ENCODE results near the gene TMC7.

The TMC7 gene

DNA sequence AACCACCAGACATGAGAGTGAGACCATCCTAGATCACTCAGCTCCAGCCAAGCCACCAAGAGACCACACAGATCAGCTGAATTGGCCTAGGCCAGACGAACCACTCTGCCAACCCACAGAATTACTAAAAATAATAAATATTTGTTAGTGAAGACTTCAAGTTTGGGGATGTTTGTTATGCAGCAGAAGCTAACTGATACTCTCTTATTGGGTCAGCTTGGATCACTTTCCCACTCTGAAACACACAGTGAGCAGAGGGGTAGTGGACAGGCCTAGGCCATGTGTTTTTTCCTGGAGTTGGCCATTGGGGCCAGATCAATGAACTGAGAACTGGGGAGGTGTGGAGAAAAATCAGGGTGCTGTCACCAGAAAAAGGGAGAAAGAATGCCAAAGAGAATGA lies 114.4 kb downstream of the TMC7 start:
- no peak overlapping the region for H3K4me3 ChIP-seq (ENCODE audit: low read depth, low read length)
- DNase-seq (ENCODE audit: low read depth) = no peak
- TF ChIP-seq, protein P1, sequence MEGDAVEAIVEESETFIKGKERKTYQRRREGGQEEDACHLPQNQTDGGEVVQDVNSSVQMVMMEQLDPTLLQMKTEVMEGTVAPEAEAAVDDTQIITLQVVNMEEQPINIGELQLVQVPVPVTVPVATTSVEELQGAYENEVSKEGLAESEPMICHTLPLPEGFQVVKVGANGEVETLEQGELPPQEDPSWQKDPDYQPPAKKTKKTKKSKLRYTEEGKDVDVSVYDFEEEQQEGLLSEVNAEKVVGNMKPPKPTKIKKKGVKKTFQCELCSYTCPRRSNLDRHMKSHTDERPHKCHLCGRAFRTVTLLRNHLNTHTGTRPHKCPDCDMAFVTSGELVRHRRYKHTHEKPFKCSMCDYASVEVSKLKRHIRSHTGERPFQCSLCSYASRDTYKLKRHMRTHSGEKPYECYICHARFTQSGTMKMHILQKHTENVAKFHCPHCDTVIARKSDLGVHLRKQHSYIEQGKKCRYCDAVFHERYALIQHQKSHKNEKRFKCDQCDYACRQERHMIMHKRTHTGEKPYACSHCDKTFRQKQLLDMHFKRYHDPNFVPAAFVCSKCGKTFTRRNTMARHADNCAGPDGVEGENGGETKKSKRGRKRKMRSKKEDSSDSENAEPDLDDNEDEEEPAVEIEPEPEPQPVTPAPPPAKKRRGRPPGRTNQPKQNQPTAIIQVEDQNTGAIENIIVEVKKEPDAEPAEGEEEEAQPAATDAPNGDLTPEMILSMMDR (IDR thresholded peaks at IDR 0.05; ENCODE audit: insufficient read depth, low read depth, low read length, missing control alignments) = no peak

DNA sequence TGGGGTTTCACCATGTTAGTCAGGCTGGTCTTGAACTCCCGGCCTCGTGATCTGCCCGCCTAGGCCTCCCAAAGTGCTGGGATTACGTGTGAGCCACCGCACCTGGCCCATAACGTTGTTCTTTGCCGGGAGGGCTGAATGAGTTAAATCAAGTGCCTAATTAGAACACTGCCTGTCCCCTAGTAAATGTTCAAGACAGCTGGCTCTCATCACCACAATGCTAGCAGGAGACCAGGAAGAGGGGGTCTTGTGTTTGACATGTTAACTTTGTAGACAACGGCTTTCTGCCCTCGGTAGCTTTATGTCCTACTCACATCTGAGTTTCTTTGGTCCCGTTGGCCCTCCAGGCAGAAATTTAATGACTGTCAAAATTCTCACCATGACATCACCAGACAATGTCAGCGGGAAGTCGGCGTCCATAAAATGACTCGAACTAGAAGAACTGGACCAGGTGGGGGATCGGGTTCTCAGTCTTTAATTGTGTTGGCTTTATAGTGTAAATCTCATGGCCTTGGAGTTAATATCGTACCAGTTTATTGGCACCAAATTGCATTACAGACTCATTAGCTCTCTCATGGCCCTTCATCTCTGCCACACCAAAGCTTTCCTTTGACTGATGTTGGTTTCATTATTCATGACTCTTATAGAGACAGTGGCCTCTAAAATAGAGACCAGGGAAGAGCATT lies 118.6 kb downstream of the TMC7 start:
- DNase-seq (ENCODE audit: low read depth) = no peak
- TF ChIP-seq, protein P1 (IDR thresholded peaks at IDR 0.05; ENCODE audit: insufficient read depth, low read depth, low read length, missing control alignments) = no peak
- no peak overlapping the region for H3K4me3 ChIP-seq (ENCODE audit: low read depth, low read length)

DNA sequence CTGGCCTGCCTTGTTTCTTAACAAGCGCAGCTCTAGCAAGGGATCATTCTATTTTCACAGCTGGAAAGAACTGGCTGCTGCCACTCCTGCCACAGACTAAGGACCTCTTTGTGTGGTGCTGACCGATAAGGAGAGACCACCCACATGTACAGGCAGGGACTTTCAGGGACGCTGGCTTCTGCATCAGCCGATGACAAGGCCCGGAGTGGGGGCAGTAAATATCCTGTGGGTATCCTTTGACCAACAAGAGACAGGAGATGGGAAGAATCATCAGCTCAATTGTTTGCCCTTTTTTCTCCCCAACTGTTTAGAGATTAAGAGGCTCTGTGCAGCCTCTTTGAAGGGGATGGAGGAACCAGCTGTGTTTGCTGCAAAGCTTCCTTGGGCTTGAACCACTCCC lies 120.9 kb downstream of the TMC7 start:
- DNase-seq (ENCODE audit: low read depth) = no peak
- TF ChIP-seq, protein P1 (IDR thresholded peaks at IDR 0.05; ENCODE audit: insufficient read depth, low read depth, low read length, missing control alignments) = no peak
- H3K4me3 ChIP-seq (ENCODE audit: low read depth, low read length) = no peak overlapping the region

DNA sequence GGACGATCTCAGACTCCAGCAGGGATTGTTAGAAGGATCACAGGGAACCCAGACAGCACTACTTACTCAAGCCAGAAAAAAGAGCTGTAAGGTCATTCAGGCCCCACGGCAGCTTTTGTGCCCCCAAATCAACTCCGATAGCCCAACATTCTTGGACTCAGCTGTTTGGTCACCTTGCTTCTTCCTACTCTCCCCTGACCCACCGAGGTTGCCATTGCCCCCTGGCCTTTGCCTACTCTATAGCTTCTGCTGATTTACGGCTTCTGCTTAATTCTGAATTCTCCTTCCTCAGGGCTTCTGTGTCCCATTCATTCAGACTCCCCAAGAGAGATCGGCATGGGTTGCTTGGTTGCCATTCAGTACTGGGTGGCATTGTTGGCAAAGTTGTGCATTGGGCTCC lies 121.4 kb downstream of the TMC7 start:
- DNase-seq (ENCODE audit: low read depth) = no peak
- TF ChIP-seq, protein P1 (IDR thresholded peaks at IDR 0.05; ENCODE audit: insufficient read depth, low read depth, low read length, missing control alignments) = no peak
- H3K4me3 ChIP-seq (ENCODE audit: low read depth, low read length) = no peak overlapping the region

DNA sequence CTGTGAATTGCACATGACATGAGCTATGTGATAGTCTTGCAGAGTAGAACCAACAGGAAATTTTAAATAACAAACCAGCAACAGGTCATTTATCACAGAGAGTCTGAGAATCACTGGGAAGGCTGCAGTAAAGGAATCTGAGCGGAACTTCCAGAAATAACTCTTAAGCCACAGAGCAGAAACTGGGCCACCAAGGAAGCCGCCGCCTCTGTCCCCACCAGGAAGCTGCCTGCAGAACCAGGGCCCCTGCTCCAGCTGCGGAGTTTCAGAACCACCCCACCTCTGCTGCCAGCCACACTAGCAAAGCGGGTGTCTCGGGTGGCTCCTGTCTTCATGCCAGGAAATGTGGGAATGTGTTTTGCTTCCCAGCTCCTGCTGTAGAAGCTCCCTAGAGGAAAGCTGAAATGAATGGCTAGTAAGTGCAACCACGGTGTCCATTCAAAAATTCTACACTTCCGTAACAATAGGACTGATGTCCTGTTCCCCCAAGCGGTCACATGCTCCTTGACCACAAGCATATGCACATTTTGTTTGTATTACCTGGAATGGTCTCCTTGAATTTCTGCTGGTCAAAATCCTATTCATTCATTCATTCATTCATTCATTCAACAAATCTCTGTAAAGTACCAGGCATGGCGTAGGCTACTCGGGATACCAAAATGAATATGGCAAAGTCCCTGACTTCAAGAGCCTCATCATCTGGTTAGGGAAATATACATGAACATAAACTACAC lies 122.3 kb downstream of the TMC7 start:
- DNase-seq (ENCODE audit: low read depth) = no peak
- no peak overlapping the region for H3K4me3 ChIP-seq (ENCODE audit: low read depth, low read length)
- TF ChIP-seq, protein P1 (IDR thresholded peaks at IDR 0.05; ENCODE audit: insufficient read depth, low read depth, low read length, missing control alignments) = no peak

DNA sequence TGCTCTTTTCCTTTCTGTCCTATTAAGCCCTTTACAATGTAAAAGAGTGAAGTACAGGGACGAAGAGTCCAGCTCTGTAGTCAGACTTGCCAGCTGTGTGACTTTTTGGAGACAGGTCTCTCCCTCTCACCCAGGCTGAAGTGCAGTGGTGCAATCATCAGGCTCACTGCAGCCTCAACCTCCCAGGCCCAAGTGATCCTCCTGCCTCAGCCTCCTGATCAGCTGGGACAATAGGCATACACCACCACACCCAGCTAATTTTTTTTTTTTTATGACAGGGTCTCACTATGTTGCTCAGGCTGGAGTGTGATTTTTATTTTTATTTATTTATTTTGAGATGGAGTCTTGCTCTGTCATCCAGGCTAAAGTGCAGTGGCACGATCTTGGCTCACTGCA lies 122.9 kb downstream of the TMC7 start:
- no peak overlapping the region for H3K4me3 ChIP-seq (ENCODE audit: low read depth, low read length)
- no peak for DNase-seq (ENCODE audit: low read depth)
- TF ChIP-seq, protein P1 (IDR thresholded peaks at IDR 0.05; ENCODE audit: insufficient read depth, low read depth, low read length, missing control alignments) = no peak

All from GM12865 (cell line).